ENCODE data around the gene BDP1.
"Not testable (repeated sequence)": the region's sequence is repeated elsewhere in the genome, so short reads cannot be mapped to it uniquely, and the experiment has no call there.

Gene BDP1

DNA sequence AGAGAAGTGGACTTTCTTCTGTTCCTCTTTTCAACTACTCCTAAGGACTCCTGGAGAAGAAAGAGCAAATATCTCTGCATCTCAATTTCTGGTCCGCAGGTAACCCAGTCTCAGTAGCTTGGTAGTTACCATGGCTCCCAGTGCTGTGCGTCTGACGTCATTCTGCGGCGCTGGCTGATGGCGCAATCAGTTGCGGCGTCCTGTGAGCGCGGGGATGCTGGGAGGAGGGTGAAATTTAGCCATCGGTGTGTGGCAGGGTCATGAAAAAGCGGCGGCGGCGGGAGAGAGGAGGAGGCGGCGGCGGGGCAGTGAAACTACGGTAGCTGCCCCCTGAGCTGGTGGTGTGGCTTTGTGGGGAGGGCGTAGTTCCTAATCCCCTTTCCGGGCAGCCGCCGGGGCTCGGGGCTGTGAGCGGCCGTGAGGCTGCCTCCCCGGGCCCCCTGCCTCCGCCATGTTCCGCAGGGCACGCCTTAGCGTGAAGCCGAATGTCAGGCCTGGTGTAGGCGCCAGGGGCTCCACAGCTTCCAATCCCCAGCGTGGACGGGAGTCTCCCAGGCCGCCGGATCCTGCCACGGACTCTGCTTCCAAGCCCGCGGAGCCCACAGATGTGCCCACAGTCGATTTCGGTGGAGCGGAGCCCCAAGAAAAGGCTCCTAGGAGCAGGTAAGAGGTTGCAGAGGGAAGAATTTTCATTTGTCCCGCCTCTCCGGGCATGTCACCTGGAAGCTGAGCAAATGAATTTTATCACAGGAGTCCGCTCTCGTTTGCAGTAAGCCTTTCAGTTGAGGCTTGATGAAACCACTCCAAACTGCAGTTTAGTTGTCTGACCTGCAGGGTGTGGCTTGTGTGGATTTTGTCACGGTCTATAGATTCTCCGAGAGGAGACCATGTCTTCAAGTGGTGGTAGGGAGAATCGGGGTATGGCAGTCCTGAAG lies at the start of gene BDP1:
Gene BDP1, plus strand, starts transcription at position 225 of the 935 bp plus-strand sequence. Its CDS starts 227 bp downstream, at position 452.
- peak; percentile 93 for DNase-seq

DNA sequence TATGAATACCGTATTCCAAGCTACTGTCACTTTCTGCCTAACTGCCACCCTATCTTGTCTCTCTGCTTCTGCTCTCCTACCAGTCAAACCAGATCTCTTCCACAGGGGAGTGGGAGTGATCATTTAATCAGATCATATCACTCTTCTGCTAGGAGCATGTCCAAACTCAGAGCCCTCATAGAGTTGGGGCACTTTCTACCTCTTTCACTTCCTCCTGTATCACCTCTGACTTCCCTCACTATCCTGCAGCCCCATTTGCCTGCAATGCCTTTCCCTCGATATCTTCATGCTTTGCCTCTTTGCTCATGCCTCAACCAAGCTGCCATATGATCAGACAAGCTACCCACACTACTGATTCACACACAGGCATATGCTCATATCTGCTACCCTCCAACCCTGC lies 45.4 kb upstream of the BDP1 start:
- not testable (repeated sequence) for DNase-seq

DNA sequence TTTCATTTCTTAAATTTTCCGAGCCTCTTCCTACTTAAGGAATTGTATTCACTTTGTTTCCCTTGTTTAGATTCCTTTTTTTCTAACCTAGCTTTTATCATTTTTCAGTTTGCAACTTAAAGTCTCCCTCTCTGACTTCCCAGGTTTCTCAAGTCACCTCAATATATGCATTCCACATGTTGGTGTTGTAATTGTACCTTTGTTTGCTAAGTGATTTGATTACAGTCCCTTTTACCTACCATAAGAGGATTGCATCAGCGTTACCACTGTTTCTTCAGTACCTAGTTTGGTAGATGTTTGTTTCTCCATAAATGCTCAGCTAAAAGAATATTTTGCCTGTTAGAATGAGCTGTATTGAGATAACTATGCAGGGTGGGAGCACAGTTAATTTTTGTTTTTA lies 39.8 kb upstream of the BDP1 start:
- DNase-seq: not testable (repeated sequence)

DNA sequence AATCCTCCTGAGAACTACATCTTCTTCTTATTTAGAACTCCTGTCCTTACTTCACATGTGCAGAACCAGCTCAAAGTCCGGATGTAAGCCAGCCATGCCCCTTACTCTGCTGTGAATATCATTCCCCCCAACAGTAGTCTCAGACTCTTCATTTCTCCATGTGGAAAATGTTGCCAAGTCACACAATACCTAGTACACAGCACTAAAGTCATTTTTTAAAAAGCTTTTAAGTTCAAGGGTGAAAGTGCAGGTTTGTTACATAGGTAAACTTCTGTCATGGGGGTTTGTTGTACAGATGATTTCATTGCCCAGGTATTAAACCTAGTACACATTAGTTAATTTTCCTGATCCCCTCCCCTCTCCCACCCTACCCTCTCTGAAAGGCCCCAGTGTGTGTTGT lies 37.4 kb upstream of the BDP1 start:
- not testable (repeated sequence) for DNase-seq

GRCh38 chr5:71421278-71421677 lies 34.2 kb upstream of the BDP1 start:
- DNase-seq: not testable (repeated sequence)

- DNase-seq: not testable (repeated sequence)
Observed at GRCh38 chr5:71423896-71424295, 31.6 kb upstream of the BDP1 start.

DNA sequence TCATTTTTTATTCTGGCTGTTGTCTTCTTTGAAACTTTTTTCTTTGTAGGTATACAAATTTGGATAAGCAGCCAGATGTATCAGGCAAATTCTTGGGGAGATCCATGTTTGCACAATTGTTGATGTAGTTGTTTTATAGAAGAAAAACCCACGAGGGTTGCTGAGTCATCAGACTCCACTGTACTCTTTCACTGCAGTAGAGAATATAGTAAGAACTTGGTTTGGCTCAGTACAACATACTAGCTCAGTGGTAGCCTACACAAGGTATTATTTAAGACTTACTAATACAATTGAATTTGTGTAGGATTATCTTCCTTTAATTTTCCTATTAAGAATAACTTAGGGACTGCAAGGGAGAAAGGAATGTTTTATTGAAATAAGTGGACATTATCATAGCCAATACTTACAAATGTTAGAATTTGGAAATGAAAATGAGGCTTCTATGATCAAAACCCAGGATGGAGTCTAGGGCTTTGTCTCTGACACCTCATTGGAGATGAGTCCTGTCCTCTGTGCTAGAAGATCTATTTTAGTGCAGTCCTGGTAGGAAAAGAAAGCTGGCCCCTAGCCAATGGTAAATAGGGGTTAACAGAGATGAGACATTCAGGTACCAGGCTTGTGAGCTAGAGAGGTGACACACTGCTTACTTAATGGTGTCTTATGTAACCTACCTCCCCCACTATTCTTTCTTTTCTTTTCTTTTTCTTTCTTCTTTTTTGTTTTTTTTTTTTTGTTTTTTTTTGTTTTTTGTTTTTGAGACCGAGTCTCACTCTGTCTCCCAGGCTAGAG lies 28.6 kb upstream of the BDP1 start:
- DNase-seq: not testable (repeated sequence)

DNA sequence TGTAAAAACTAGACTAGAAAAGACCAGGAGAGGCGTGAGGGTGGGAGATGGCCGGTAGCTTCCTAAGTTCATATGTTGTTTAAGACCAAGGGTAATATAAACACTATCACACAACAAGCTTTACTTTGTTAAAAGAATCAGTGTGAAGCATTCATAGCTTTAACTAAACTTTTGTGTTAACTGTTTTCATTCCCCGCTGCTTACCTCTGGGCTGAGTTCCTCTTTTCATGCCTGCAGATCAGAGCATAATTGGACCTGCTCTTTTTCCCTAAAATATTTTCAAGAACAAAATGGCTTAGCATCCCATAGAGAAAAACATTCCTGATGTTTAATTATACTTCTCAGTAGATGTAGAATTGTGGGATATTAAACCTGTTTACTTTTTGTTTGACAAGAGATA lies 23.0 kb upstream of the BDP1 start:
- not testable (repeated sequence) for DNase-seq

DNA sequence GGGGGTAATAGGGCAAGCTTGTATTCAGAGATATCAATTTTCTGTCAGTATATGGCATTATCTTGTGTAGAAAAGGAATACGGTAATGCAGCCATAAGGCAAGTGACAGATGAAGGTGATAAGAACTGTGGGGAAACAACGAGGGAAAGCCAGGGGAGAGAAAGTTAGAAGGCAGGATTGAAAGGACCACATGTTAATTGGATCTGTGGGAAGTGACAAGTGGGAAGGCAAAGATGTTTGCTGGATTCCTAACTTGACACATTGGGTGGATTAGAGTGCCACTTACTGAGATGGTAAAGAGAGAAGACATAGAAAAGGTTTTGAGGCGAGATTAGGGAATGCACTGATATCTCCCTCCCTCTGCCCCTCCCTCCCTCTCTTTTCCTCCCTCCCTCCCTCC lies 20.6 kb upstream of the BDP1 start:
- DNase-seq: not testable (repeated sequence)

GRCh38 chr5:71441564-71441963 lies 13.9 kb upstream of the BDP1 start:
- not testable (repeated sequence) for DNase-seq

DNA sequence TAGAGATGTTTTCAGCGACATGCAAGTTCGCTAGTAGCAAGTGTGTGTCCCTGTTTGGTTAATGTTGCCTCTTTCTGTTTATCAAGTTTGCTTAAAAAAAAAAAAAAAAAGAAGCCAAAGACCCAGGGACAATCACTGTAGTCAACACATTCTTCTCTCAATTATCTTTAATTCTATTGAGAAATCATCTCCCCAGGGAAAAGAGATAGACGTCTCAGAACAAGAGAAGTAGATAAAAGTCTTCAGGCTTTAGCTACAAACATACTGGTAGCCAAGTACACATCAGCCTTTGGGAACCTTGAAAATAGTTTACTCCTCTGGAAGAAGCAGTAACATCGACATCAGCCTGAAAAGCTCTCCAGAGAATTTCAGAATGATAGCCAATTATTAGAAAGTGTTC lies 11.6 kb upstream of the BDP1 start:
- not testable (repeated sequence) for DNase-seq

DNA sequence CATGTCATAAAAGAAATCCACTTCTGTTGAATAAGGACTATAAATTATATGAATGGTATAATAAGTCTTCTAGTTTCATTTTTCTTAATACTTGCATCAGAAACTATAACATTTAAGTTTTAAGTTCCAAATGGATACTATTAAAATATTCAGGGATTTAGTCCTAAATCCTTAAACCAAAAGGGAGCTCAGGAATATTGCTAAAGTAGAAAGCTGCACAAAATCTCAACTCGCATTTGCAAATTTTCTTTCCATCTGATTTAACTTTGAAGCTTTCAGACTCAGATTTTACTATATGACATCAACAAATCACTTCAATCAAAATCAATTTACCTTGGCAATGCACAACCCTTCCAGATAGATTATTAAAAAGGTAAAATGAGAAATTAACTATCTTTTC lies 10.4 kb upstream of the BDP1 start:
- not testable (repeated sequence) for DNase-seq

- not testable (repeated sequence) for DNase-seq
Observed at GRCh38 chr5:71445523-71446152, 9.8 kb upstream of the BDP1 start.

DNA sequence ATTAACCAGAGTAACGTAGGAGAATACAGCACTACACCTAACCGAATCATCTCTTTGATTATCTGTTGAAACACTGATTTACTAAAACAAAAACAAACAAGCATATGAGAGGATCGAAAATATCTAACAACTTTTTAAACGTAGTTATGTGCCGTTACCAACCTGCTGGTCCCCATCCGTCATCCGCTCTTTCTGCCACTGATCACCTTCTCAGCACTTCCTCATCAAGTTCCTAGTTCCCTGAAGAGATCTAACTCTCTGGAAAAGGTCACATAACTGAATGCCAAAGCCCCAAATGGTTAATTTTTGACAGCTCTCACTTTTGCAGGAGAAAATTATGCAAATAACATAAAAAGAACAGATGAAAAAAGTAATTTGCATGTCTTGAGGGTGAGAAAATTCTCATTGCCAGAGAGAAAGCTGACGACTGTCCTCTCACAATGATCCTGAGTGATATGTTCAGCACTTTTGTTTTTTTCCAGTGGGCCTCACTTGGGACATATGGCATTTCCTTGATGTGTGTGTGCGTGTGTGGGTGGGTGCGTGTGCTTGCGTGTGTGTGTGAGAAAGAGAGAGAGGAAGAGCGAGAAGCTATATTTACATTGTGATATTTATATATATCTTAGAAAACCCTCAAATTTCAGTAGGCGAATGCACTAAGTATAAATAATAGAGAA lies 8.8 kb upstream of the BDP1 start:
- not testable (repeated sequence) for DNase-seq

- DNase-seq: peak; percentile 20
Observed at GRCh38 chr5:71447218-71447808, 8.1 kb upstream of the BDP1 start.

GRCh38 chr5:71452876-71453275 lies 2.6 kb upstream of the BDP1 start:
- DNase-seq: no peak

GRCh38 chr5:71454913-71455312 lies 538 bp upstream of the BDP1 start:
- DNase-seq: no peak

DNA sequence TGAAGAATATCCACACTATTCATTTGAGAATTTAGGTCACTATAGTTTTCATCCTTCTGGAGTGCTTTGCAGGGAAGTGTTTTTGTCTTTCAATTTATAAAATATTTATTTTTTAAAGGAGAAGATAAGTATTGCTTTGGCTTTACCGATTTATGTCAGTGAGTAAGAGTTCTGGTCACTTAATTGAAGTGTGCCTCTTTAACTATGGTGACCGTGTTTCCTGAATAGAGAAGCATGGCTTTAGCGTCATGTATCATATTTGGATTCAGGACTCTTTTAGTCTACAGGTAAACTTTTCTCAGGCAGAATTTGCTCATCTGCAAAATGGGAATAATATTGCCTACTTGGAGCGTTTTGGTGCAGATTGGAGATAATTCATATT lies 902 bp downstream of the BDP1 start:
- DNase-seq: no peak

DNA sequence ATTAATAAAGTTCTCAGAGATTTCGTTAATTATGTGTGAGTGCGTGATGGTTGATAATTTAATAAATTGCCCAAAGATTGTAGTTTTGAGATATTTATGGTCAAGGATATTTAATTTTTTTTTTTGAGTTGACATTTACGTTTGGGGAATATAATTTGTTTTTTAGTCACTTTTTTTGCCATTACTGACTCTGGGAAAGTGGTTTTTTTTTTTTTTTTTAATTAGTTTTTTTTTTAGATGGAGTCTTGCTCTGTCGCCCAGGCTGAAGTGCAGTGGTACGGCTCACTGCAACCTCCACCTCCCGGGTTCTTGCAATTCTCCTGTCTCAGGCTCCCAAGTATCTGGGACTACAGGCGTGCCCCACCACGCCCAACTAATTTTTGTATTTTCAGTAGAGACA lies 1.7 kb downstream of the BDP1 start:
- no peak for DNase-seq

DNA sequence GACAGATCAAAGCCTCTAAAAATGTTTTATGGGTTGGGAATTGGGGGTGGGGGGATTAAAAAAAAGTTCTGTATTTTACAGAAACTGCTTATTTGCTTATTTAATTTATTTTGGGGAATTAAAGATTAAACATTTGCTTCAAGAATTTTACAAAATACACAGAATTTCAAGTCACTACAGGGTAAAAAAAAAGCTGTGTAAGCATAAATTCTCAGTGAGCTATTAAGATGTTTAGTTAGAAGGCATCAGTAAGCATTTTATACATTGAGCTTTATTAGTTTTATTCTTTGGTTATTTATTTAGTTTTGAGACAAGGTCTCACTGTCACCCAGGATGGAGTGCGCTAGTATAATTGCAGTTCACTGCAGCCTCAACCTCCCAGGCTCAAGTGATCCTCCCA lies 5.2 kb downstream of the BDP1 start:
- DNase-seq: no peak

GRCh38 chr5:71461360-71461759 lies 5.9 kb downstream of the BDP1 start:
- DNase-seq: no peak

GRCh38 chr5:71471193-71471592 lies 15.7 kb downstream of the BDP1 start:
- peak; percentile 35 for DNase-seq

Measured in fibroblast of skin of right quadriceps (primary cell).